GM12878 (cell line): ENCODE data around the gene GGCT. TPM values are rescaled to one million over a fixed set of nuclear protein-coding genes. Genes with fewer than 3 reads are reported as not detected.
A peak's percentile ranks its signal among the peaks of the same experiment; 100 is the strongest.

Source experiments
- CEBPB ChIP-seq, 2 experiments: fragments of 150-350 bp in 1 of 2; IDR thresholded peaks; 2 replicates each; pipeline ENCODE4 v1.6.1; 2012 to 2014; ENCODE audit warnings: low read depth in 2 of 2, low read length in 2 of 2, borderline replicate concordance in 1 of 2, inconsistent platforms in 1 of 2
- NFIC ChIP-seq: IDR thresholded peaks from 2 replicates; pipeline ENCODE4 v1.6.1; 2012; ENCODE audit warnings: low read depth, mild to moderate bottlenecking, inconsistent platforms, low read length, moderate library complexity
- NRF1 ChIP-seq: conservative IDR thresholded peaks from 2 replicates; pipeline ENCODE4 v1.6.1; 2011; ENCODE audit warnings: mild to moderate bottlenecking, low read depth, low read length, improper control_type of control experiment
- POU2F2 ChIP-seq: IDR thresholded peaks from 3 replicates; pipeline ENCODE4 v1.6.1; 2011; ENCODE audit warnings: low read depth, mild to moderate bottlenecking, low read length, borderline replicate concordance
- ZNF384 ChIP-seq: IDR thresholded peaks from 2 replicates; pipeline ENCODE4 v1.6.1; 2012; ENCODE audit warnings: low read depth, mild to moderate bottlenecking, low read length, improper control_type of control experiment, borderline replicate concordance
- ZNF592 ChIP-seq: fragments of 450-650 bp; IDR thresholded peaks from 2 replicates; pipeline ENCODE4 v1.6.1; 2017; ENCODE audit warnings: mild to moderate bottlenecking, moderate library complexity
- polyA plus RNA-seq, 11 experiments: library from polyadenylated mRNA; depleted of rRNA in 4 of 11; unstranded in 6 of 11; stranded (reverse) in 5 of 11; fragments of >200 nt; fragmentation: Nextera tagmentation in 4 of 11; fragmentation: Illumina TruSeq in 1 of 11; extraction: Ambion mirVana in 4 of 11; extraction: Trizol in 1 of 11; gene quantifications; 1 replicate in 1 of 11; 2 replicates in 10 of 11; pipeline versions ENCODE4 v1.2.1 to v1.2.3, GENCODE V29; 2011 to 2016; ENCODE audit warnings: inconsistent platforms in 2 of 11, missing spikeins in 2 of 11, low read depth in 1 of 11
- total RNA-seq, 4 experiments: library from RNA; depleted of rRNA in 3 of 4; stranded (reverse); fragments of >200 nt in 3 of 4; fragmentation: Illumina TruSeq in 1 of 4; extraction: Trizol in 1 of 4; gene quantifications; 2 replicates each; pipeline versions ENCODE4 v1.2.1 to v1.2.3, GENCODE V29; 2013 to 2021
- TF ChIP-seq, protein P1 (sequence below), 3 experiments: IDR thresholded peaks in 2 of 3; conservative IDR thresholded peaks in 1 of 3; 2 replicates each; pipeline ENCODE4 v1.5.1; 2011; ENCODE audit warnings: low read depth in 3 of 3, low read length in 3 of 3, mild to moderate bottlenecking in 3 of 3, control low read depth in 2 of 3, moderate library complexity in 2 of 3, inconsistent platforms in 1 of 3, mixed read lengths in 1 of 3; ENCODE audit not compliant: control insufficient read depth in 2 of 3, insufficient read depth in 1 of 3; ENCODE audit errors: extremely low read depth in 1 of 3
- TF ChIP-seq, protein P2 (sequence below): fragments of 150-350 bp; IDR thresholded peaks from 2 replicates; pipeline ENCODE4 v1.6.1; 2016; ENCODE audit warnings: low read depth, low read length
- TF ChIP-seq, protein P3 (sequence below): fragments of 450-650 bp; IDR thresholded peaks from 2 replicates; pipeline ENCODE4 v1.6.1; 2018; ENCODE audit warnings: borderline replicate concordance, mild to moderate bottlenecking; ENCODE audit not compliant: partially characterized antibody
- TF ChIP-seq, protein P4 (sequence below): IDR thresholded peaks from 2 replicates; pipeline ENCODE4 v1.6.1; 2012; ENCODE audit warnings: low read depth, low read length, improper control_type of control experiment

The GGCT gene
- total and polyA plus RNA-seq, 10 of the 15 experiments (the other 5 are each of a cell fraction or from before 2014, with no cell fraction given): 57.0 to 215 (median 92.3) TPM

DNA sequence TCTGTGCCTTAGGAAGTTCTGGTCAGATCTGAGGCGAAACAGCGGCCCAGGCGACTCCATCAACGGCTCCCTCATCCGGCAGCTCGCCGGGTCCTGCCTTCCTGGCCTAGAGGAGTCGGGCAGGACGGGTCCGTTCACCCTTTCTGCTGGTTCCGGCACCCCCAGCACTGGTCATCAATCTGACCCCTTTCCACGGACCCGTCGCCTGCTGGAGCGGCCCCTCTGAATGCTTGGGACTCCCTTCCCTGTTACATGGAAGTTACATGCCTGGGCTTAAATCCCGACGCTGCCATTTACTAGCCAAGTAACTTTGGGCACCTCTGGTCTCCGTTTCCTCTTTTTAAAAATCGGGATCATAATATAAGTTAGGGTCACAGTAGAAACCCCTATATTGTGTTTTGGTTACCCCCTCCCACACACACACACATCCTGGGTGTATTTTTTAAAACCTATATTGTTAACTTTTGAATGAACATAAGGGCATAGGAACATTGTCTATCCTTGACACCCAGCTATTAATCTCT, 607 bp upstream of the GGCT start (continued):
- TF ChIP-seq ZNF384 (no peak), NRF1 (peak; percentile 2; the same call in 1 of the 2 replicates), NFIC (no peak), CEBPB (IDR thresholded peaks at IDR 0.05; ENCODE audit: borderline replicate concordance in 1 of 2, low read depth in 2 of 2, low read length in 2 of 2) (no peak), ZNF592 (no peak), POU2F2 (no peak)
- TF ChIP-seq, protein P1, sequence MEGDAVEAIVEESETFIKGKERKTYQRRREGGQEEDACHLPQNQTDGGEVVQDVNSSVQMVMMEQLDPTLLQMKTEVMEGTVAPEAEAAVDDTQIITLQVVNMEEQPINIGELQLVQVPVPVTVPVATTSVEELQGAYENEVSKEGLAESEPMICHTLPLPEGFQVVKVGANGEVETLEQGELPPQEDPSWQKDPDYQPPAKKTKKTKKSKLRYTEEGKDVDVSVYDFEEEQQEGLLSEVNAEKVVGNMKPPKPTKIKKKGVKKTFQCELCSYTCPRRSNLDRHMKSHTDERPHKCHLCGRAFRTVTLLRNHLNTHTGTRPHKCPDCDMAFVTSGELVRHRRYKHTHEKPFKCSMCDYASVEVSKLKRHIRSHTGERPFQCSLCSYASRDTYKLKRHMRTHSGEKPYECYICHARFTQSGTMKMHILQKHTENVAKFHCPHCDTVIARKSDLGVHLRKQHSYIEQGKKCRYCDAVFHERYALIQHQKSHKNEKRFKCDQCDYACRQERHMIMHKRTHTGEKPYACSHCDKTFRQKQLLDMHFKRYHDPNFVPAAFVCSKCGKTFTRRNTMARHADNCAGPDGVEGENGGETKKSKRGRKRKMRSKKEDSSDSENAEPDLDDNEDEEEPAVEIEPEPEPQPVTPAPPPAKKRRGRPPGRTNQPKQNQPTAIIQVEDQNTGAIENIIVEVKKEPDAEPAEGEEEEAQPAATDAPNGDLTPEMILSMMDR (IDR thresholded peaks at IDR 0.05 in 2 of 3, conservative IDR thresholded peaks at IDR 0.05 in 1 of 3; ENCODE audit: control insufficient read depth in 2 of 3, extremely low read depth in 1 of 3, insufficient read depth in 1 of 3, low read depth in 3 of 3, low read length in 3 of 3): 0 out of 6 replicates have a peak, but pooled peaks of 1 of the 3 experiments have one; percentile 5
- TF ChIP-seq, protein P2, sequence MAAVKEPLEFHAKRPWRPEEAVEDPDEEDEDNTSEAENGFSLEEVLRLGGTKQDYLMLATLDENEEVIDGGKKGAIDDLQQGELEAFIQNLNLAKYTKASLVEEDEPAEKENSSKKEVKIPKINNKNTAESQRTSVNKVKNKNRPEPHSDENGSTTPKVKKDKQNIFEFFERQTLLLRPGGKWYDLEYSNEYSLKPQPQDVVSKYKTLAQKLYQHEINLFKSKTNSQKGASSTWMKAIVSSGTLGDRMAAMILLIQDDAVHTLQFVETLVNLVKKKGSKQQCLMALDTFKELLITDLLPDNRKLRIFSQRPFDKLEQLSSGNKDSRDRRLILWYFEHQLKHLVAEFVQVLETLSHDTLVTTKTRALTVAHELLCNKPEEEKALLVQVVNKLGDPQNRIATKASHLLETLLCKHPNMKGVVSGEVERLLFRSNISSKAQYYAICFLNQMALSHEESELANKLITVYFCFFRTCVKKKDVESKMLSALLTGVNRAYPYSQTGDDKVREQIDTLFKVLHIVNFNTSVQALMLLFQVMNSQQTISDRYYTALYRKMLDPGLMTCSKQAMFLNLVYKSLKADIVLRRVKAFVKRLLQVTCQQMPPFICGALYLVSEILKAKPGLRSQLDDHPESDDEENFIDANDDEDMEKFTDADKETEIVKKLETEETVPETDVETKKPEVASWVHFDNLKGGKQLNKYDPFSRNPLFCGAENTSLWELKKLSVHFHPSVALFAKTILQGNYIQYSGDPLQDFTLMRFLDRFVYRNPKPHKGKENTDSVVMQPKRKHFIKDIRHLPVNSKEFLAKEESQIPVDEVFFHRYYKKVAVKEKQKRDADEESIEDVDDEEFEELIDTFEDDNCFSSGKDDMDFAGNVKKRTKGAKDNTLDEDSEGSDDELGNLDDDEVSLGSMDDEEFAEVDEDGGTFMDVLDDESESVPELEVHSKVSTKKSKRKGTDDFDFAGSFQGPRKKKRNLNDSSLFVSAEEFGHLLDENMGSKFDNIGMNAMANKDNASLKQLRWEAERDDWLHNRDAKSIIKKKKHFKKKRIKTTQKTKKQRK: no peak
- TF ChIP-seq, protein P3, sequence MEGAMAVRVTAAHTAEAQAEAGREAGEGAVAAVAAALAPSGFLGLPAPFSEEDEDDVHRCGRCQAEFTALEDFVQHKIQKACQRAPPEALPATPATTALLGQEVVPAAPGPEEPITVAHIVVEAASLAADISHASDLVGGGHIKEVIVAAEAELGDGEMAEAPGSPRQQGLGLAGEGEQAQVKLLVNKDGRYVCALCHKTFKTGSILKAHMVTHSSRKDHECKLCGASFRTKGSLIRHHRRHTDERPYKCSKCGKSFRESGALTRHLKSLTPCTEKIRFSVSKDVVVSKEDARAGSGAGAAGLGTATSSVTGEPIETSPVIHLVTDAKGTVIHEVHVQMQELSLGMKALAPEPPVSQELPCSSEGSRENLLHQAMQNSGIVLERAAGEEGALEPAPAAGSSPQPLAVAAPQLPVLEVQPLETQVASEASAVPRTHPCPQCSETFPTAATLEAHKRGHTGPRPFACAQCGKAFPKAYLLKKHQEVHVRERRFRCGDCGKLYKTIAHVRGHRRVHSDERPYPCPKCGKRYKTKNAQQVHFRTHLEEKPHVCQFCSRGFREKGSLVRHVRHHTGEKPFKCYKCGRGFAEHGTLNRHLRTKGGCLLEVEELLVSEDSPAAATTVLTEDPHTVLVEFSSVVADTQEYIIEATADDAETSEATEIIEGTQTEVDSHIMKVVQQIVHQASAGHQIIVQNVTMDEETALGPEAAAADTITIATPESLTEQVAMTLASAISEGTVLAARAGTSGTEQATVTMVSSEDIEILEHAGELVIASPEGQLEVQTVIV: no peak
- TF ChIP-seq, protein P4, sequence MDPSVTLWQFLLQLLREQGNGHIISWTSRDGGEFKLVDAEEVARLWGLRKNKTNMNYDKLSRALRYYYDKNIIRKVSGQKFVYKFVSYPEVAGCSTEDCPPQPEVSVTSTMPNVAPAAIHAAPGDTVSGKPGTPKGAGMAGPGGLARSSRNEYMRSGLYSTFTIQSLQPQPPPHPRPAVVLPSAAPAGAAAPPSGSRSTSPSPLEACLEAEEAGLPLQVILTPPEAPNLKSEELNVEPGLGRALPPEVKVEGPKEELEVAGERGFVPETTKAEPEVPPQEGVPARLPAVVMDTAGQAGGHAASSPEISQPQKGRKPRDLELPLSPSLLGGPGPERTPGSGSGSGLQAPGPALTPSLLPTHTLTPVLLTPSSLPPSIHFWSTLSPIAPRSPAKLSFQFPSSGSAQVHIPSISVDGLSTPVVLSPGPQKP: no peak
